Effector CD8-positive, alpha-beta T cell (primary cell): ENCODE measurements around the gene SLC4A4.

Experiments
- DNase-seq: peaks from one replicate; lab custom pipeline; 2025; lab: John Stamatoyannopoulos, UW

The SLC4A4 gene

GRCh38 chr4:71469541-71469940 lies 130.7 kb downstream of the SLC4A4 start:
- no peak for DNase-seq

- DNase-seq = no peak
These were observed 131.7 kb downstream of the SLC4A4 start for GRCh38 chr4:71470524-71470923.

GRCh38 chr4:71472946-71473345 lies 134.1 kb downstream of the SLC4A4 start:
- no peak for DNase-seq

- DNase-seq = no peak
These were observed 134.9 kb downstream of the SLC4A4 start for GRCh38 chr4:71473541-71474240.

- no peak for DNase-seq
These were observed 135.9 kb downstream of the SLC4A4 start for GRCh38 chr4:71474731-71475130.

GRCh38 chr4:71476240-71476639 lies 137.4 kb downstream of the SLC4A4 start:
- no peak for DNase-seq

- no peak for DNase-seq
These were observed 147.9 kb downstream of the SLC4A4 start for GRCh38 chr4:71486550-71487343.

- no peak for DNase-seq
These were observed 148.6 kb downstream of the SLC4A4 start for GRCh38 chr4:71487344-71487920.

- DNase-seq = no peak
These were observed 155.7 kb downstream of the SLC4A4 start for GRCh38 chr4:71494539-71494938.

- no peak for DNase-seq
These were observed 156.6 kb downstream of the SLC4A4 start for GRCh38 chr4:71495454-71495853.

- DNase-seq = no peak
These were observed 158.3 kb downstream of the SLC4A4 start for GRCh38 chr4:71497078-71497477.

- no peak for DNase-seq
These were observed 159.2 kb downstream of the SLC4A4 start for GRCh38 chr4:71498002-71498401.

- DNase-seq = no peak
These were observed 159.8 kb downstream of the SLC4A4 start for GRCh38 chr4:71498625-71499024.

GRCh38 chr4:71501992-71502391 lies 163.2 kb downstream of the SLC4A4 start:
- no peak for DNase-seq

- DNase-seq = no peak
These were observed 179.6 kb downstream of the SLC4A4 start for GRCh38 chr4:71518283-71518989.

GRCh38 chr4:71520308-71520707 lies 181.5 kb downstream of the SLC4A4 start:
- no peak for DNase-seq

- no peak for DNase-seq
These were observed 182.0 kb downstream of the SLC4A4 start for GRCh38 chr4:71520850-71521249.

- no peak for DNase-seq
These were observed 185.9 kb downstream of the SLC4A4 start for GRCh38 chr4:71524756-71525155.

- no peak for DNase-seq
These were observed 188.0 kb downstream of the SLC4A4 start for GRCh38 chr4:71526637-71527406.

GRCh38 chr4:71532407-71532806 lies 193.6 kb downstream of the SLC4A4 start:
- DNase-seq = no peak

- no peak for DNase-seq
These were observed 194.3 kb downstream of the SLC4A4 start for GRCh38 chr4:71533121-71533520.
